HG02981 (cell line): Measurements from ENCODE around the gene MBL2.

Experiments
- ATAC-seq: cut with Tn5 transposase; IDR thresholded peaks from one replicate; pipeline ENCODE4 v1.9.1; 2021; ENCODE audit warnings: mild to moderate bottlenecking, moderate library complexity; ENCODE audit not compliant: unreplicated experiment

MBL2 gene

GRCh38 chr10:52740913-52741675 lies 31.5 kb downstream of the MBL2 start:
- ATAC-seq, result peak; percentile 60

- no peak for ATAC-seq
Measured at GRCh38 chr10:52740155-52740549, 32.4 kb downstream of the MBL2 start.

DNA sequence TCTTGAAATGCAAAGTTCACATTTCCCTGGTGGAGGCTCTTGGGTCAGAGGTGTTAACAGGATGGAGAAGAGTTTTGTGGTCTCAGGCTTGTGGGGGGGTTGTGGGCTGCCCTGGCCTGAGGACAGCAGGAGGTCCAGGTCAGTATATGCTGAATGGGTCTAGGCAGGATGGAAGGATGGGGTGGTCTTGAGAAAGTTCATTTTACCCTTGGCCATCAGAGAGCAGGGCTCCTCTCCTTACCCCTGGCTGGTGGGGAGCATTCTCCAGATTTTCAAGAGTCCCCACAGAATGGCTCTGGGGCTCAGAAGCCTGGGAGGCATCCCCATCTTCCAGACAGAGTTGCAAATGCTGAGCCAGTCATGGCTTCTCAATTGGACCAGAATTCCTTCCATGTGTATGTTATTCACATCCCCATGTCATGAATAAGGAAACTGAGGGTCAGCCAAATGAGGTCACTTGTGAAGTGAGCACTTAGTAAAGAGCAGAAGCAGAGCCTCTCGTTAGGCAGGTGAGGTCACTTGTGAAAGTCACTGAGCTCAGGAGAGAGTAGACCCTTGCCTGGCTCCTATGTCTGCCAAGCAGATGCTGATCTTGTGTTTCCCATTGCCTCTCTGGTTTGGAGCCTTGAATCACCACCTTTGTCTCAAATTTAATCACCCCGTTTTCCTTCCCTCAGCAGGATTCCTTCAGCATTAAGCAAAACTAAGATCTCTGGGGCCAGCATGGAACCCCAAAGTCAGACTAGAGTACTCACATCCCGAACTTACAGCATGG lies 33.0 kb downstream of the MBL2 start:
- no peak for ATAC-seq

- no peak for ATAC-seq
Measured at GRCh38 chr10:52738951-52739350, 33.6 kb downstream of the MBL2 start.

- peak; percentile 45 for ATAC-seq
Measured at GRCh38 chr10:52729271-52730104, 43.1 kb downstream of the MBL2 start.

- no peak for ATAC-seq
Measured at GRCh38 chr10:52720018-52720417, 52.6 kb downstream of the MBL2 start.
